ENCODE data around the gene PDCL2.

The PDCL2 gene

GRCh38 chr4:55635741-55636655 lies 44.0 kb upstream of the PDCL2 start, which contains the start of gene NMU:
NMU (minus strand) TSS chr4:55636298; CDS start chr4:55636192, 106 bp downstream.
- H3F3A ChIP-seq (ENCODE audit: insufficient read depth, low read length), result no peaks in the 10 kb centered on the region
- H2AFZ ChIP-seq (ENCODE audit: low read length), result peak within 1 kb of the TSS; percentile 74
- H3K27ac ChIP-seq (ENCODE audit: low read length), result no peak within 1 kb of the TSS

GRCh38 chr4:55635282-55635681 lies 43.2 kb upstream of the PDCL2 start:
- DNase-seq, result no peak
- no peaks in the 10 kb centered on the region for H3K27me3 ChIP-seq (replicated peaks; ENCODE audit: insufficient read depth, low read length)
- H3K9me3 ChIP-seq (replicated peaks; ENCODE audit: insufficient read depth, low read length), result no peaks in the 10 kb centered on the region
- H2AFZ ChIP-seq (ENCODE audit: low read length), result no peak overlapping the region
- H3K79me2 ChIP-seq (ENCODE audit: low read length), result no peaks in the 10 kb centered on the region
- H3K36me3 ChIP-seq (replicated peaks; ENCODE audit: insufficient read depth, low read length), result no peaks in the 10 kb centered on the region
- H3K4me3 ChIP-seq (ENCODE audit: low read length), result peak overlapping the region; percentile 61; the same call in 1 of the 2 replicates
- TF ChIP-seq EZH2 (optimal IDR thresholded peaks at IDR 0.05; ENCODE audit: low read depth, low read length) (no peak), CTCF (IDR thresholded peaks at IDR 0.05; ENCODE audit: low read length) (no peak), EZH2phosphoT487 (IDR thresholded peaks at IDR 0.05; ENCODE audit: low read length) (no peak)
- H3K9me2 ChIP-seq (replicated peaks; ENCODE audit: insufficient read depth, low read length), result no peaks in the 10 kb centered on the region
- peak overlapping the region; percentile 97; the same call in 1 of the 2 replicates for H3K4me2 ChIP-seq (ENCODE audit: low read depth, low read length)
- no peak overlapping the region for H3K27ac ChIP-seq (ENCODE audit: low read length)
- H3F3A ChIP-seq (ENCODE audit: insufficient read depth, low read length), result no peaks in the 10 kb centered on the region
- no peak overlapping the region for H3K9ac ChIP-seq (ENCODE audit: low read length)
- H3K4me1 ChIP-seq (ENCODE audit: low read length), result no peaks in the 10 kb centered on the region; the same call in 1 of the 2 replicates
- H4K20me1 ChIP-seq (ENCODE audit: insufficient read depth, low read length), result no peaks in the 10 kb centered on the region

More at GRCh38 chr4:55635741-55636655, 44.0 kb upstream of the PDCL2 start, which contains the start of gene NMU:
- Histone ChIP-seq H3K27me3 (replicated peaks; ENCODE audit: insufficient read depth, low read length) (no peaks in the 10 kb centered on the region), H3K79me2 (ENCODE audit: low read length) (no peaks in the 10 kb centered on the region), H3K36me3 (replicated peaks; ENCODE audit: insufficient read depth, low read length) (no peaks in the 10 kb centered on the region), H3K9me3 (replicated peaks; ENCODE audit: insufficient read depth, low read length) (no peaks in the 10 kb centered on the region), H3K9ac (ENCODE audit: low read length) (no peak within 1 kb of the TSS), H3K9me2 (replicated peaks; ENCODE audit: insufficient read depth, low read length) (no peaks in the 10 kb centered on the region), H3K4me1 (ENCODE audit: low read length) (no peaks in the 10 kb centered on the region; the same call in 1 of the 2 replicates), H3K4me2 (ENCODE audit: low read depth, low read length) (peak within 1 kb of the TSS; percentile 97), H3K4me3 (ENCODE audit: low read length) (peak within 1 kb of the TSS; percentile 61), H4K20me1 (ENCODE audit: insufficient read depth, low read length) (no peaks in the 10 kb centered on the region)
- TF ChIP-seq EZH2phosphoT487 (IDR thresholded peaks at IDR 0.05; ENCODE audit: low read length) (no peak), CTCF (IDR thresholded peaks at IDR 0.05; ENCODE audit: low read length) (peak; percentile 32; the same call in 1 of the 2 replicates)
- peak; percentile 79 for DNase-seq

GRCh38 chr4:55634417-55635128 lies 42.5 kb upstream of the PDCL2 start:
- no peaks in the 10 kb centered on the region for H4K20me1 ChIP-seq (ENCODE audit: insufficient read depth, low read length)
- no peaks in the 10 kb centered on the region for H3F3A ChIP-seq (ENCODE audit: insufficient read depth, low read length)
- no peak overlapping the region for H3K4me3 ChIP-seq (ENCODE audit: low read length)
- no peaks in the 10 kb centered on the region for H3K27me3 ChIP-seq (replicated peaks; ENCODE audit: insufficient read depth, low read length)
- TF ChIP-seq EZH2phosphoT487 (IDR thresholded peaks at IDR 0.05; ENCODE audit: low read length) (no peak), CTCF (IDR thresholded peaks at IDR 0.05; ENCODE audit: low read length) (no peak), EZH2 (optimal IDR thresholded peaks at IDR 0.05; ENCODE audit: low read depth, low read length) (no peak)
- no peak overlapping the region for H2AFZ ChIP-seq (ENCODE audit: low read length)
- no peaks in the 10 kb centered on the region; the same call in 1 of the 2 replicates for H3K4me1 ChIP-seq (ENCODE audit: low read length)
- no peaks in the 10 kb centered on the region for H3K9me3 ChIP-seq (replicated peaks; ENCODE audit: insufficient read depth, low read length)
- no peaks in the 10 kb centered on the region for H3K9me2 ChIP-seq (replicated peaks; ENCODE audit: insufficient read depth, low read length)
- no peak overlapping the region for H3K27ac ChIP-seq (ENCODE audit: low read length)
- H3K4me2 ChIP-seq (ENCODE audit: low read depth, low read length), result no peak overlapping the region
- H3K36me3 ChIP-seq (replicated peaks; ENCODE audit: insufficient read depth, low read length), result no peaks in the 10 kb centered on the region
- no peaks in the 10 kb centered on the region for H3K79me2 ChIP-seq (ENCODE audit: low read length)
- DNase-seq, result no peak
- no peak overlapping the region for H3K9ac ChIP-seq (ENCODE audit: low read length)
